HepG2 (cell line): ENCODE results near the gene CISTR. TPM values are rescaled to one million over a fixed set of nuclear protein-coding genes. Genes with fewer than 3 reads are reported as not detected.

Experiments used
- ATAC-seq: fragments of 200-7000 bp; cut with Tn5 transposase; 3 replicates; pipeline ENCODE4 v1.9.1; 2020; ENCODE audit warnings: mild to moderate bottlenecking, moderate library complexity
- BruUV-seq: library from RNA; stranded (reverse); fragments of 400-500 nt; replicated peaks from 2 replicates; lab custom pipeline; 2021; lab: Mats Ljungman, UMichigan
- CTCF ChIA-PET: fragments of 300-600 bp; formaldehyde crosslinking; extraction: SDS; loops from one replicate; lab custom pipeline; 2021; ENCODE audit warnings: low total read pairs, inconsistent platforms, low intra/inter-chr PET ratio; lab: Yijun Ruan, JAX
- POLR2A ChIA-PET: fragments of 350-600 bp; sonication (Branson Sonifier 250); formaldehyde crosslinking; loops from one replicate; lab custom pipeline; 2020; ENCODE audit warnings: antibody characterized with exemption, inconsistent platforms; lab: Yijun Ruan, JAX
- DNase-seq: peaks from one replicate; pipeline ENCODE4 v3.0.0-alpha.2; 2015; ENCODE audit warnings: low spot score
- FAIRE-seq: peaks from 3 replicates; lab custom pipeline; 2011; peaks lifted over from hg19 to GRCh38; lab: Jason Lieb, UNC
- H2AFZ ChIP-seq: one replicate; pipeline ENCODE4 v1.6.1; 2011; ENCODE audit warnings: low read length, inconsistent platforms
- H3K27ac ChIP-seq: fragments of 300-600 bp; 3 replicates; pipeline ENCODE4 v1.8.0; 2011; ENCODE audit warnings: mixed run types, mild to moderate bottlenecking, mixed read lengths, low read length, inconsistent platforms; ENCODE audit not compliant: insufficient read depth; ENCODE audit errors: extremely low read length
- H3K27me3 ChIP-seq, 2 experiments: fragments of 200-600 bp in 1 of 2; 2 replicates in 1 of 2; 3 replicates in 1 of 2; pipeline versions ENCODE4 v1.6.0 to v1.8.0; 2011; ENCODE audit warnings: low read length in 2 of 2, mild to moderate bottlenecking in 2 of 2, moderate library complexity in 2 of 2, inconsistent platforms in 1 of 2; ENCODE audit not compliant: insufficient read depth in 2 of 2, control insufficient read depth in 1 of 2
- H3K36me3 ChIP-seq, 2 experiments: fragments of 200-600 bp in 1 of 2; replicated peaks in 1 of 2; 2 replicates in 1 of 2; 3 replicates in 1 of 2; pipeline versions ENCODE4 v1.5.1 to v1.8.0; 2011; ENCODE audit warnings: low read length in 2 of 2, inconsistent platforms in 1 of 2; ENCODE audit not compliant: insufficient read depth in 2 of 2, control insufficient read depth in 1 of 2
- H3K4me1 ChIP-seq: 2 replicates; pipeline ENCODE4 v1.5.1; 2012; ENCODE audit warnings: low read length, inconsistent platforms; ENCODE audit not compliant: insufficient read depth
- H3K4me2 ChIP-seq: 2 replicates; pipeline ENCODE4 v1.6.0; 2011; ENCODE audit warnings: low read depth, low read length, inconsistent platforms
- H3K4me3 ChIP-seq, 3 experiments: fragments of 200-600 bp in 1 of 3; sonication (generic), shearing (Covaris generic) in 1 of 3; replicated peaks in 1 of 3; 2 replicates each; pipeline ENCODE4 v1.5.1; 2011 to 2016; ENCODE audit warnings: low read length in 3 of 3, inconsistent platforms in 2 of 3, low read depth in 2 of 3, mild to moderate bottlenecking in 2 of 3, control low read depth in 1 of 3, mixed read lengths in 1 of 3; ENCODE audit not compliant: insufficient read depth in 1 of 3
- H3K79me2 ChIP-seq: one replicate; pipeline ENCODE4 v1.6.1; 2011; ENCODE audit warnings: low read length, inconsistent platforms; ENCODE audit not compliant: insufficient read depth
- H3K9ac ChIP-seq: 2 replicates; pipeline ENCODE4 v1.6.0; 2011; ENCODE audit warnings: mild to moderate bottlenecking, low read depth, low read length, inconsistent platforms; ENCODE audit not compliant: insufficient read depth
- H3K9me3 ChIP-seq: 2 replicates; pipeline ENCODE4 v1.5.1; 2012; ENCODE audit warnings: mild to moderate bottlenecking, low read length
- H4K20me1 ChIP-seq: 2 replicates; pipeline ENCODE4 v1.6.0; 2011; ENCODE audit warnings: inconsistent platforms, mild to moderate bottlenecking, low read length, moderate library complexity; ENCODE audit not compliant: insufficient read depth
- BATF2 ChIP-seq: sonication (generic); formaldehyde crosslinking; IDR thresholded peaks from 2 replicates; pipeline ENCODE4 v1.8.0; 2022; ENCODE audit warnings: mild to moderate bottlenecking, missing genetic modification reagents, moderate library complexity
- GATA4 ChIP-seq: sonication (generic); IDR thresholded peaks from 2 replicates; pipeline ENCODE4 v1.6.1; 2016; ENCODE audit warnings: antibody characterized with exemption, low read depth, borderline replicate concordance
- HOXA9 ChIP-seq: sonication (generic); formaldehyde crosslinking; IDR thresholded peaks from 2 replicates; pipeline ENCODE4 v1.8.1; 2022; ENCODE audit warnings: missing genetic modification reagents, mild to moderate bottlenecking, moderate library complexity, borderline replicate concordance
- MNT ChIP-seq: fragments of 450-650 bp; IDR thresholded peaks from 2 replicates; pipeline ENCODE4 v1.6.1; 2016
- PRPF4 ChIP-seq: fragments of 200-400 bp; formaldehyde crosslinking; IDR thresholded peaks from 2 replicates; pipeline ENCODE4 v1.6.1; 2016; ENCODE audit warnings: low read length, low read depth; ENCODE audit not compliant: poor library complexity, severe bottlenecking
- RAD21 ChIP-seq: fragments of 450-650 bp; formaldehyde crosslinking; IDR thresholded peaks from 2 replicates; pipeline ENCODE4 v1.5.0; 2020; ENCODE audit warnings: mild to moderate bottlenecking
- RFX5 ChIP-seq: IDR thresholded peaks from 2 replicates; pipeline ENCODE4 v1.6.1; 2011; ENCODE audit warnings: low read depth, low read length, improper control_type of control experiment
- SATB2 ChIP-seq: sonication (generic); formaldehyde crosslinking; IDR thresholded peaks from 2 replicates; pipeline ENCODE4 v1.5.0; 2020; ENCODE audit warnings: missing genetic modification reagents
- SMC3 ChIP-seq: IDR thresholded peaks from 2 replicates; pipeline ENCODE4 v1.6.1; 2011; ENCODE audit warnings: low read length, improper control_type of control experiment
- SRF ChIP-seq: IDR thresholded peaks from 2 replicates; pipeline ENCODE4 v1.6.1; 2011; ENCODE audit warnings: mild to moderate bottlenecking, low read depth, low read length, moderate library complexity
- YY1 ChIP-seq: IDR thresholded peaks from 2 replicates; pipeline ENCODE4 v1.6.1; 2011; ENCODE audit warnings: low read length, low read depth, moderate library complexity, mild to moderate bottlenecking; ENCODE audit not compliant: insufficient read depth, insufficient replicate concordance
- ZBTB49 ChIP-seq: sonication (generic); formaldehyde crosslinking; IDR thresholded peaks from 2 replicates; pipeline ENCODE4 v1.4.0; 2020; ENCODE audit warnings: missing genetic modification reagents, borderline replicate concordance
- ZNF772 ChIP-seq: sonication (generic); formaldehyde crosslinking; IDR thresholded peaks from 2 replicates; pipeline ENCODE4 v1.5.0; 2020; ENCODE audit warnings: mild to moderate bottlenecking, missing genetic modification reagents
- ZNF788 ChIP-seq: sonication (generic); formaldehyde crosslinking; IDR thresholded peaks from 2 replicates; pipeline ENCODE4 v1.5.0; 2020; ENCODE audit warnings: mild to moderate bottlenecking, missing genetic modification reagents, borderline replicate concordance
- ZNF841 ChIP-seq: sonication (generic); formaldehyde crosslinking; IDR thresholded peaks from 2 replicates; pipeline ENCODE4 v1.8.1; 2023; ENCODE audit warnings: missing genetic modification reagents, borderline replicate concordance
- WGBS: methylation state at CpG from one replicate; pipeline ENCODE4 v1.1.6; 2017; ENCODE audit warnings: low lambda C conversion rate; 5-methylcytosine and 5-hydroxymethylcytosine counted together
- in situ Hi-C: cut with HindIII; loops from 2 replicates; pipeline ENCODE4 v1.10.0; 2017; ENCODE audit warnings: low pct_unique_long_range_greater_than_20kb; ENCODE audit not compliant: extremely low pct_ligation_motif_present
- intact Hi-C: fragments of 100-400 bp; cut with micrococcal nuclease; formaldehyde crosslinking; loops from one replicate; pipeline ENCODE4 v1.10.0; 2022; ENCODE audit not compliant: unreplicated experiment
- polyA plus RNA-seq, 8 experiments: library from polyadenylated mRNA; depleted of rRNA in 3 of 8; stranded (reverse) in 7 of 8; unstranded in 1 of 8; fragments of >200 nt; fragmentation: Illumina TruSeq in 4 of 8; extraction: Trizol in 4 of 8; gene quantifications; 2 replicates each; pipeline versions ENCODE4 v1.2.1 to v1.2.3, GENCODE V29; 2011 to 2016; ENCODE audit warnings: low read depth in 4 of 8, missing spikeins in 1 of 8, mixed read lengths in 1 of 8; ENCODE audit not compliant: insufficient read depth in 1 of 8
- total RNA-seq, 5 experiments: library from RNA; depleted of rRNA; stranded (reverse); fragments of >200 nt; fragmentation: Illumina TruSeq; extraction: Trizol; gene quantifications; 2 replicates each; pipeline ENCODE4 v1.2.3, GENCODE V29; 2016; ENCODE audit warnings: low read depth in 1 of 5

CISTR gene
- total and polyA plus RNA-seq, 2 of the 13 experiments (the other 11 are each of a cell fraction or from before 2014, with no cell fraction given), result not detected

- no peak for TF ChIP-seq MNT
- TF ChIP-seq ZNF841 (CRISPR knock-in tag), result no peak
- TF ChIP-seq BATF2 (CRISPR knock-in tag), result no peak
- TF ChIP-seq SATB2, result no peak
- no peak for TF ChIP-seq RFX5
- no peak for TF ChIP-seq SRF
These were observed 7.7 kb downstream of the CISTR start (continued) for GRCh38 chr12:53744130-53744441.

- Histone ChIP-seq H3K27me3 (peaks cover 15 to 83% of the 10 kb centered on the region in 2 experiments; a peak in 4 of 5 replicates), H3K9me3 (no peaks in the 10 kb centered on the region), H4K20me1 (no peaks in the 10 kb centered on the region), H3K27ac (no peak overlapping the region), H3K4me1 (0 out of 2 replicates have a peak, but pooled peaks cover 6% of the 10 kb centered on the region), H3K4me2 (peak overlapping the region; percentile 62), H3K79me2 (no peaks in the 10 kb centered on the region), H2AFZ (peak overlapping the region; percentile 20), H3K36me3 (no peaks in the 10 kb centered on the region), H3K9ac (no peak overlapping the region), H3K4me3 (peak overlapping the region in 1 of 3 experiments; percentile 48; a peak in 1 of 6 replicates)
- ChIA-PET CTCF (interaction anchor here (1.7 to 10.1 kb wide), 2 partner anchors 13 to 42 kb away, joined by 6 to 216 read pairs; no protein-coding TSS in a partner anchor), POLR2A (interaction anchor here (1.0 kb wide), 1 partner anchor 41 kb away, joined by 3 read pairs; no protein-coding TSS in a partner anchor)
- ATAC-seq, result peak; percentile 70
- no TSS peak for BruUV-seq
- DNase-seq, result peak; percentile 56
- intact Hi-C loops, result loop anchor here (1.0 kb wide), 1 partner anchor 41 kb away; no protein-coding TSS in a partner anchor
- 13% methylated on average over 14 of the region's 16 CpGs for WGBS
- FAIRE-seq, result peak; percentile 77
- in situ Hi-C loops, result loop anchor here (5.0 kb wide), 1 partner anchor 41 kb away; no protein-coding TSS in a partner anchor
- no peak for TF ChIP-seq YY1
- TF ChIP-seq GATA4, result no peak
- TF ChIP-seq SMC3, result peak; percentile 86
- no peak for TF ChIP-seq HOXA9
- 0 out of 2 replicates have a peak, but pooled peaks have one; percentile 38 for TF ChIP-seq ZNF772 (CRISPR knock-in tag)
- no peak for TF ChIP-seq PRPF4
- TF ChIP-seq ZBTB49 (CRISPR knock-in tag), result no peak
- TF ChIP-seq RAD21 (CRISPR knock-in tag), result peak; percentile 40; the same call in 1 of the 2 replicates
- TF ChIP-seq ZNF788 (CRISPR knock-in tag), result 0 out of 2 replicates have a peak, but pooled peaks have one; percentile 44
These were observed 8.3 kb downstream of the CISTR start for GRCh38 chr12:53743266-53744129.
